K562 (cell line): ENCODE results near the gene COX4I2. TPM values are rescaled to one million over a fixed set of nuclear protein-coding genes. Genes with fewer than 3 reads are reported as not detected.
A peak's percentile ranks its signal among the peaks of the same experiment; 100 is the strongest.

Experiments
- ATAC-seq: fragments of 200-7000 bp; cut with Tn5 transposase; 3 replicates; pipeline ENCODE4 v1.9.1; 2020; ENCODE audit warnings: moderate library complexity
- BruUV-seq: library from RNA; stranded (reverse); fragments of 400-500 nt; replicated peaks from 2 replicates; lab custom pipeline; 2021; lab: Mats Ljungman, UMichigan
- CTCF ChIA-PET: fragments of 300-600 bp; formaldehyde crosslinking; extraction: SDS; loops from one replicate; lab custom pipeline; 2021; ENCODE audit warnings: low intra/inter-chr PET ratio; lab: Yijun Ruan, JAX
- POLR2A ChIA-PET: fragments of 300-600, 350-650 bp; sonication (Branson Sonifier 250); formaldehyde crosslinking; extraction: SDS; loops from one replicate; lab custom pipeline; 2021; ENCODE audit warnings: antibody characterized with exemption, inconsistent platforms; lab: Yijun Ruan, JAX
- DNase-seq, 4 experiments: peaks; one replicate each; pipeline versions ENCODE4 v3.0.0 to v3.0.0-alpha.2; 2011 to 2018; ENCODE audit warnings: low spot score in 3 of 4, mixed read lengths in 3 of 4; ENCODE audit errors: extremely low read depth in 1 of 4
- FAIRE-seq: peaks from 2 replicates; lab custom pipeline; 2011; peaks lifted over from hg19 to GRCh38; lab: Jason Lieb, UNC
- H2AFZ ChIP-seq: 2 replicates; pipeline ENCODE4 v1.6.0; 2011; ENCODE audit warnings: low read depth, low read length, control low read depth, inconsistent platforms
- H3K27ac ChIP-seq: fragments of 200-600 bp; 3 replicates; pipeline ENCODE4 v1.8.0; 2011; ENCODE audit warnings: low read depth, mild to moderate bottlenecking, control low read depth, inconsistent platforms, low read length, moderate library complexity, mixed read lengths; ENCODE audit errors: extremely low read depth
- H3K27me3 ChIP-seq, 2 experiments: fragments of 300-600 bp in 1 of 2; 2 replicates in 1 of 2; 3 replicates in 1 of 2; pipeline versions ENCODE4 v1.6.0 to v1.8.0; 2011; ENCODE audit warnings: inconsistent platforms in 2 of 2, low read length in 2 of 2, mild to moderate bottlenecking in 1 of 2, mixed read lengths in 1 of 2, moderate library complexity in 1 of 2; ENCODE audit not compliant: control insufficient read depth in 2 of 2, insufficient read depth in 2 of 2
- H3K36me3 ChIP-seq: fragments of 300-600 bp; 3 replicates; pipeline ENCODE4 v1.8.0; 2011; ENCODE audit warnings: mild to moderate bottlenecking, low read length, inconsistent platforms; ENCODE audit not compliant: control insufficient read depth, insufficient read depth
- H3K4me1 ChIP-seq, 2 experiments: fragments of 200-600 bp in 1 of 2; replicated peaks in 1 of 2; 2 replicates in 1 of 2; 3 replicates in 1 of 2; pipeline versions ENCODE4 v1.5.1 to v1.8.0; 2011; ENCODE audit warnings: inconsistent platforms in 2 of 2, low read length in 2 of 2, mild to moderate bottlenecking in 1 of 2, mixed read lengths in 1 of 2, moderate library complexity in 1 of 2; ENCODE audit not compliant: control insufficient read depth in 2 of 2, insufficient read depth in 2 of 2
- H3K4me2 ChIP-seq: 2 replicates; pipeline ENCODE4 v1.6.1; 2011; ENCODE audit warnings: low read length, control low read depth, inconsistent platforms, mixed read lengths; ENCODE audit not compliant: insufficient read depth
- H3K4me3 ChIP-seq: fragments of 200-600 bp; sonication (generic), shearing (Covaris generic); 2 replicates; pipeline ENCODE4 v1.5.1; 2016; ENCODE audit warnings: control low read depth, inconsistent platforms
- H3K79me2 ChIP-seq: fragments of 200-600 bp; 3 replicates; pipeline ENCODE4 v1.8.0; 2011; ENCODE audit warnings: low read length, inconsistent platforms; ENCODE audit not compliant: control insufficient read depth, insufficient read depth
- H3K9ac ChIP-seq, 2 experiments: 2 replicates each; pipeline versions ENCODE4 v1.6.0 to v1.6.1; 2011; ENCODE audit warnings: low read depth in 2 of 2, low read length in 2 of 2, control low read depth in 1 of 2, inconsistent platforms in 1 of 2, mild to moderate bottlenecking in 1 of 2, mixed read lengths in 1 of 2; ENCODE audit not compliant: insufficient read depth in 1 of 2
- H3K9me1 ChIP-seq: one replicate; pipeline ENCODE4 v1.6.0; 2011; ENCODE audit warnings: inconsistent platforms, mild to moderate bottlenecking, low read length, moderate library complexity; ENCODE audit not compliant: control insufficient read depth, insufficient read depth
- H3K9me3 ChIP-seq: replicated peaks from 2 replicates; pipeline ENCODE4 v1.5.1; 2011; ENCODE audit warnings: low read depth, low read length, inconsistent platforms; ENCODE audit not compliant: control insufficient read depth, insufficient read depth
- H4K20me1 ChIP-seq: replicated peaks from 2 replicates; pipeline ENCODE4 v1.6.1; 2011; ENCODE audit warnings: low read length, inconsistent platforms, mixed read lengths; ENCODE audit not compliant: control insufficient read depth, insufficient read depth
- ATF3 ChIP-seq, 2 experiments: fragments of 450-650 bp in 1 of 2; sonication (generic) in 1 of 2; formaldehyde crosslinking in 1 of 2; IDR thresholded peaks in 1 of 2; conservative IDR thresholded peaks in 1 of 2; 2 replicates each; pipeline versions ENCODE4 v1.6.1 to v1.8.1; 2016 to 2023; ENCODE audit warnings: mild to moderate bottlenecking in 2 of 2, moderate library complexity in 2 of 2, inconsistent platforms in 1 of 2, missing genetic modification reagents in 1 of 2
- ATF4 ChIP-seq: fragments of 450-650 bp; formaldehyde crosslinking; IDR thresholded peaks from 2 replicates; pipeline ENCODE4 v1.4.0; 2022; ENCODE audit warnings: mild to moderate bottlenecking, moderate library complexity
- NFXL1 ChIP-seq: fragments of 450-650 bp; formaldehyde crosslinking; IDR thresholded peaks from 2 replicates; pipeline ENCODE4 v1.4.0; 2021; ENCODE audit warnings: mild to moderate bottlenecking
- SREBF1 ChIP-seq: fragments of 150-350 bp; IDR thresholded peaks from 2 replicates; pipeline ENCODE4 v1.6.1; 2014; ENCODE audit warnings: antibody characterized with exemption, low read depth, low read length, borderline replicate concordance
- TEAD4 ChIP-seq, 2 experiments: sonication (generic) in 1 of 2; formaldehyde crosslinking in 1 of 2; IDR thresholded peaks; 2 replicates each; pipeline versions ENCODE4 v1.6.1 to v1.8.0; 2012 to 2022; ENCODE audit warnings: borderline replicate concordance in 1 of 2, inconsistent platforms in 1 of 2, low read length in 1 of 2, mild to moderate bottlenecking in 1 of 2, missing genetic modification reagents in 1 of 2
- TGIF2 ChIP-seq: sonication (generic); formaldehyde crosslinking; IDR thresholded peaks from 2 replicates; pipeline ENCODE4 v1.8.1; 2022; ENCODE audit warnings: mild to moderate bottlenecking, missing genetic modification reagents, moderate library complexity
- ZNF311 ChIP-seq: fragments of 250-450 bp; sonication (Bioruptor Pico); IDR thresholded peaks from 2 replicates; pipeline ENCODE4 v1.4.0; 2020; ENCODE audit warnings: mild to moderate bottlenecking, moderate library complexity
- WGBS: fragments of 100-300 bp; shearing (Covaris generic); methylation state at CpG from one replicate; pipeline ENCODE4 v1.1.6; 2016; ENCODE audit warnings: low coverage, mixed read lengths; ENCODE audit not compliant: insufficient coverage; ENCODE audit errors: missing lambda C conversion rate; 5-methylcytosine and 5-hydroxymethylcytosine counted together
- in situ Hi-C: fragments of 300-500 bp; cut with MboI; formaldehyde crosslinking; loops from 4 replicates; pipeline ENCODE4 v1.15.0; 2018; ENCODE audit warnings: inconsistent platforms, mixed read lengths
- intact Hi-C: fragments of 100-400 bp; cut with micrococcal nuclease; formaldehyde crosslinking; loops from 2 replicates; pipeline ENCODE4 v1.14.2; 2022
- polyA plus RNA-seq, 8 experiments: library from polyadenylated mRNA; depleted of rRNA in 4 of 8; stranded (reverse) in 5 of 8; unstranded in 3 of 8; fragments of >200 nt; fragmentation: Nextera tagmentation in 2 of 8; fragmentation: Illumina TruSeq in 1 of 8; extraction: Ambion mirVana in 2 of 8; extraction: Trizol in 1 of 8; gene quantifications; 2 replicates each; pipeline versions ENCODE4 v1.2.1 to v1.2.3, GENCODE V29; 2011 to 2014; ENCODE audit warnings: inconsistent platforms in 1 of 8, missing spikeins in 1 of 8
- total RNA-seq, 7 experiments: library from RNA; depleted of rRNA in 6 of 7; stranded (reverse); fragments of >200 nt in 6 of 7; fragmentation: Illumina TruSeq in 2 of 7; extraction: Trizol in 2 of 7; gene quantifications; 2 replicates each; pipeline versions ENCODE4 v1.2.1 to v1.2.3, GENCODE V29; 2011 to 2021; ENCODE audit warnings: low replicate concordance in 1 of 7
- TF ChIP-seq, protein P1 (sequence below): fragments of 250-450 bp; sonication (Bioruptor Pico); IDR thresholded peaks from 2 replicates; pipeline ENCODE4 v1.5.0; 2021
- TF ChIP-seq, protein P2 (sequence below), 2 experiments: fragments of 450-650 bp in 1 of 2; sonication (generic) in 1 of 2; formaldehyde crosslinking; conservative IDR thresholded peaks; 2 replicates each; pipeline versions ENCODE4 v1.4.0 to v1.8.1; 2020 to 2022; ENCODE audit warnings: mild to moderate bottlenecking in 1 of 2, missing genetic modification reagents in 1 of 2
- TF ChIP-seq, protein P3 (sequence below): sonication (generic); formaldehyde crosslinking; IDR thresholded peaks from 2 replicates; pipeline ENCODE4 v1.8.1; 2023; ENCODE audit warnings: mild to moderate bottlenecking, missing genetic modification reagents

The COX4I2 gene
- total and polyA plus RNA-seq, 9 of the 15 experiments (the other 6 are each of a cell fraction or from before 2014, with no cell fraction given) = not detected

GRCh38 chr20:31678389-31679356, 41.0 kb downstream of the COX4I2 start:
- H4K20me1 ChIP-seq = no peaks in the 10 kb centered on the region
- 0 out of 2 replicates have a peak, but pooled peaks have one; percentile 56 for TF ChIP-seq ZNF311 (CRISPR knock-in tag)
- TF ChIP-seq, protein P1, sequence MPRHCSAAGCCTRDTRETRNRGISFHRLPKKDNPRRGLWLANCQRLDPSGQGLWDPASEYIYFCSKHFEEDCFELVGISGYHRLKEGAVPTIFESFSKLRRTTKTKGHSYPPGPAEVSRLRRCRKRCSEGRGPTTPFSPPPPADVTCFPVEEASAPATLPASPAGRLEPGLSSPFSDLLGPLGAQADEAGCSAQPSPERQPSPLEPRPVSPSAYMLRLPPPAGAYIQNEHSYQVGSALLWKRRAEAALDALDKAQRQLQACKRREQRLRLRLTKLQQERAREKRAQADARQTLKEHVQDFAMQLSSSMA (CRISPR knock-in tag) = peak; percentile 35; the same call in 1 of the 2 replicates
- TF ChIP-seq TGIF2 (CRISPR knock-in tag) = 0 out of 2 replicates have a peak, but pooled peaks have one; percentile 22
- TF ChIP-seq ATF3 (IDR thresholded peaks at IDR 0.05) = no peak
- no peak for TF ChIP-seq ATF3 (CRISPR knock-in tag; conservative IDR thresholded peaks at IDR 0.05)
- peak; percentile 61 for TF ChIP-seq ATF4 (CRISPR knock-in tag)
- TF ChIP-seq, protein P2, sequence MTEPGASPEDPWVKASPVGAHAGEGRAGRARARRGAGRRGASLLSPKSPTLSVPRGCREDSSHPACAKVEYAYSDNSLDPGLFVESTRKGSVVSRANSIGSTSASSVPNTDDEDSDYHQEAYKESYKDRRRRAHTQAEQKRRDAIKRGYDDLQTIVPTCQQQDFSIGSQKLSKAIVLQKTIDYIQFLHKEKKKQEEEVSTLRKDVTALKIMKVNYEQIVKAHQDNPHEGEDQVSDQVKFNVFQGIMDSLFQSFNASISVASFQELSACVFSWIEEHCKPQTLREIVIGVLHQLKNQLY (CRISPR knock-in tag; conservative IDR thresholded peaks at IDR 0.05) = 0 out of 4 replicates have a peak, but pooled peaks of 1 of the 2 experiments have one; percentile 56
- TF ChIP-seq, protein P3, sequence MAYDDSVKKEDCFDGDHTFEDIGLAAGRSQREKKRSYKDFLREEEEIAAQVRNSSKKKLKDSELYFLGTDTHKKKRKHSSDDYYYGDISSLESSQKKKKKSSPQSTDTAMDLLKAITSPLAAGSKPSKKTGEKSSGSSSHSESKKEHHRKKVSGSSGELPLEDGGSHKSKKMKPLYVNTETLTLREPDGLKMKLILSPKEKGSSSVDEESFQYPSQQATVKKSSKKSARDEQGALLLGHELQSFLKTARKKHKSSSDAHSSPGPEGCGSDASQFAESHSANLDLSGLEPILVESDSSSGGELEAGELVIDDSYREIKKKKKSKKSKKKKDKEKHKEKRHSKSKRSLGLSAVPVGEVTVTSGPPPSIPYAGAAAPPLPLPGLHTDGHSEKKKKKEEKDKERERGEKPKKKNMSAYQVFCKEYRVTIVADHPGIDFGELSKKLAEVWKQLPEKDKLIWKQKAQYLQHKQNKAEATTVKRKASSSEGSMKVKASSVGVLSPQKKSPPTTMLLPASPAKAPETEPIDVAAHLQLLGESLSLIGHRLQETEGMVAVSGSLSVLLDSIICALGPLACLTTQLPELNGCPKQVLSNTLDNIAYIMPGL = no peak
- TF ChIP-seq SREBF1 = no peak
- TF ChIP-seq NFXL1 = 0 out of 2 replicates have a peak, but pooled peaks have one; percentile 16
- TF ChIP-seq TEAD4 (IDR thresholded peaks at IDR 0.05; ENCODE audit: low read length) = peak; percentile 34; the same call in 1 of the 2 replicates
- TF ChIP-seq TEAD4 (CRISPR knock-in tag; IDR thresholded peaks at IDR 0.05; ENCODE audit: borderline replicate concordance) = 0 out of 2 replicates have a peak, but pooled peaks have one; percentile 20

More at GRCh38 chr20:31678389-31679356, 41.0 kb downstream of the COX4I2 start:
- Histone ChIP-seq H3K36me3 (peaks cover 83% of the 10 kb centered on the region), H2AFZ (no peak overlapping the region), H3K27me3 (no peaks in the 10 kb centered on the region), H3K4me3 (no peak overlapping the region), H3K4me1 (peaks cover 68 to 92% of the 10 kb centered on the region in 2 experiments), H3K4me2 (peak overlapping the region; percentile 43), H3K9ac (peak overlapping the region; percentile 51 to 70; a peak in 2 of 4 replicates), H3K9me3 (no peaks in the 10 kb centered on the region), H3K79me2 (peaks cover 95% of the 10 kb centered on the region), H3K9me1 (no peaks in the 10 kb centered on the region), H3K27ac (peak overlapping the region; percentile 71)
- POLR2A ChIA-PET = interaction anchor here (0.7 to 5.3 kb wide), 5 partner anchors 9 to 41 kb away, joined by 3 to 35 read pairs (median 4); no protein-coding TSS in a partner anchor
- intact Hi-C loops = no loop called here
- 34% methylated on average over 9 of the region's 9 CpGs for WGBS
- FAIRE-seq (no peak), DNase-seq (peak in 1 of 4 experiments; percentile 46), ATAC-seq (no peak)
- in situ Hi-C loops = no loop called here
- CTCF ChIA-PET = no interaction called here
- BruUV-seq = no TSS peak
